HEK293 (cell line): ENCODE data around the gene KLRD1.

Source experiments
- CTCF ChIA-PET: fragments of 350-600 bp; formaldehyde crosslinking; extraction: SDS; loops from one replicate; lab custom pipeline; 2021; ENCODE audit warnings: antibody characterized with exemption; lab: Yijun Ruan, JAX
- POLR2A ChIA-PET: fragments of 300-600 bp; formaldehyde crosslinking; extraction: SDS; loops from one replicate; lab custom pipeline; 2020; ENCODE audit warnings: antibody characterized with exemption, inconsistent platforms; lab: Yijun Ruan, JAX
- H3K27ac ChIP-seq: fragments of 200-500 bp; sonication (Bioruptor generic); 2 replicates; pipeline ENCODE4 v1.5.1; 2014; ENCODE audit warnings: low read depth, low read length, control low read depth, inconsistent platforms; ENCODE audit errors: extremely low read depth
- H3K36me3 ChIP-seq, 2 experiments: fragments of 200-500 bp in 1 of 2; sonication (Bioruptor generic) in 1 of 2; 1 replicate in 1 of 2; 2 replicates in 1 of 2; pipeline ENCODE4 v1.5.1; 2014 to 2017; ENCODE audit warnings: inconsistent platforms in 2 of 2, low read length in 2 of 2; ENCODE audit not compliant: control insufficient read depth in 2 of 2, insufficient read depth in 1 of 2
- H3K4me1 ChIP-seq: fragments of 200-500 bp; sonication (Bioruptor generic); 2 replicates; pipeline ENCODE4 v1.5.1; 2014; ENCODE audit warnings: mild to moderate bottlenecking, low read length, inconsistent platforms; ENCODE audit not compliant: control insufficient read depth, insufficient read depth
- H3K4me3 ChIP-seq: 2 replicates; pipeline ENCODE4 v1.5.1; 2011; ENCODE audit warnings: low read depth, mild to moderate bottlenecking, control low read depth, low read length, moderate library complexity
- H3K9me3 ChIP-seq: fragments of 200-500 bp; sonication (Bioruptor generic); 2 replicates; pipeline ENCODE4 v1.5.1; 2014; ENCODE audit warnings: low read depth, low read length, inconsistent platforms; ENCODE audit not compliant: control insufficient read depth, insufficient read depth
- GLIS2 ChIP-seq: fragments of 450-650 bp; formaldehyde crosslinking; IDR thresholded peaks from 2 replicates; pipeline ENCODE4 v1.5.1; 2016; ENCODE audit warnings: missing biosample characterization, missing genetic modification characterization
- KLF1 ChIP-seq: fragments of 450-650 bp; formaldehyde crosslinking; IDR thresholded peaks from 2 replicates; pipeline ENCODE4 v1.5.1; 2016; ENCODE audit warnings: missing biosample characterization, missing genetic modification characterization
- PRDM2 ChIP-seq: fragments of 450-650 bp; formaldehyde crosslinking; IDR thresholded peaks from 2 replicates; pipeline ENCODE4 v1.5.1; 2016; ENCODE audit warnings: missing biosample characterization, missing genetic modification characterization, borderline replicate concordance
- SP3 ChIP-seq: fragments of 450-650 bp; formaldehyde crosslinking; IDR thresholded peaks from 2 replicates; pipeline ENCODE4 v1.5.1; 2016; ENCODE audit warnings: missing biosample characterization, missing genetic modification characterization
- TCF7L2 ChIP-seq: IDR thresholded peaks from 2 replicates; pipeline ENCODE4 v1.6.1; 2011; ENCODE audit warnings: low read depth, mild to moderate bottlenecking, inconsistent platforms, low read length, moderate library complexity, borderline replicate concordance
- YY1 ChIP-seq: fragments of 450-650 bp; formaldehyde crosslinking; IDR thresholded peaks from 2 replicates; pipeline ENCODE4 v1.5.1; 2018; ENCODE audit warnings: missing biosample characterization, missing genetic modification characterization
- ZBTB21 ChIP-seq: fragments of 450-650 bp; formaldehyde crosslinking; IDR thresholded peaks from 2 replicates; pipeline ENCODE4 v1.5.1; 2017; ENCODE audit warnings: missing biosample characterization, missing genetic modification characterization
- ZBTB48 ChIP-seq: fragments of 450-650 bp; formaldehyde crosslinking; IDR thresholded peaks from 2 replicates; pipeline ENCODE4 v1.5.1; 2016; ENCODE audit warnings: missing biosample characterization, missing genetic modification characterization
- ZNF155 ChIP-seq: fragments of 450-650 bp; formaldehyde crosslinking; IDR thresholded peaks from 2 replicates; pipeline ENCODE4 v1.5.1; 2016; ENCODE audit warnings: missing biosample characterization, missing genetic modification characterization
- ZNF175 ChIP-seq: fragments of 450-650 bp; formaldehyde crosslinking; IDR thresholded peaks from 2 replicates; pipeline ENCODE4 v1.5.1; 2016; ENCODE audit warnings: missing biosample characterization, missing genetic modification characterization
- ZNF324 ChIP-seq: fragments of 450-650 bp; formaldehyde crosslinking; IDR thresholded peaks from 2 replicates; pipeline ENCODE4 v1.5.1; 2016; ENCODE audit warnings: missing biosample characterization, missing genetic modification characterization
- ZNF341 ChIP-seq: fragments of 450-650 bp; formaldehyde crosslinking; IDR thresholded peaks from 2 replicates; pipeline ENCODE4; 2016; ENCODE audit warnings: low read depth, missing biosample characterization, missing genetic modification characterization
- ZNF518A ChIP-seq: fragments of 450-650 bp; formaldehyde crosslinking; conservative IDR thresholded peaks from 2 replicates; pipeline ENCODE4 v1.5.1; 2016; ENCODE audit warnings: low read depth, missing biosample characterization, missing genetic modification characterization
- ZNF549 ChIP-seq: fragments of 450-650 bp; IDR thresholded peaks from 2 replicates; pipeline ENCODE4 v1.5.1; 2018; ENCODE audit warnings: missing biosample characterization, missing genetic modification characterization, mild to moderate bottlenecking, inconsistent platforms, moderate library complexity
- ZNF558 ChIP-seq: fragments of 450-650 bp; formaldehyde crosslinking; IDR thresholded peaks from 2 replicates; pipeline ENCODE4 v1.5.1; 2016; ENCODE audit warnings: missing biosample characterization, missing genetic modification characterization
- ZNF585B ChIP-seq: fragments of 450-650 bp; formaldehyde crosslinking; IDR thresholded peaks from 2 replicates; pipeline ENCODE4 v1.5.1; 2016; ENCODE audit warnings: missing biosample characterization, missing genetic modification characterization
- ZNF768 ChIP-seq: fragments of 450-650 bp; formaldehyde crosslinking; IDR thresholded peaks from 2 replicates; pipeline ENCODE4 v1.5.1; 2018; ENCODE audit warnings: missing biosample characterization, mild to moderate bottlenecking, missing genetic modification characterization
- ZNF837 ChIP-seq: fragments of 450-650 bp; formaldehyde crosslinking; IDR thresholded peaks from 2 replicates; pipeline ENCODE4 v1.5.1; 2016; ENCODE audit warnings: missing biosample characterization, missing genetic modification characterization
- TF ChIP-seq, protein P1 (sequence below): fragments of 450-650 bp; formaldehyde crosslinking; IDR thresholded peaks from 2 replicates; pipeline ENCODE4 v1.5.1; 2017; ENCODE audit warnings: missing biosample characterization, mild to moderate bottlenecking, missing genetic modification characterization, moderate library complexity
- TF ChIP-seq, protein P2 (sequence below): fragments of 450-650 bp; IDR thresholded peaks from 2 replicates; pipeline ENCODE4 v1.5.1; 2018; ENCODE audit warnings: missing biosample characterization, missing genetic modification characterization

Gene KLRD1

GRCh38 chr12:10354502-10354901 is 46.8 kb downstream of the KLRD1 start:
- TF ChIP-seq, protein P1, sequence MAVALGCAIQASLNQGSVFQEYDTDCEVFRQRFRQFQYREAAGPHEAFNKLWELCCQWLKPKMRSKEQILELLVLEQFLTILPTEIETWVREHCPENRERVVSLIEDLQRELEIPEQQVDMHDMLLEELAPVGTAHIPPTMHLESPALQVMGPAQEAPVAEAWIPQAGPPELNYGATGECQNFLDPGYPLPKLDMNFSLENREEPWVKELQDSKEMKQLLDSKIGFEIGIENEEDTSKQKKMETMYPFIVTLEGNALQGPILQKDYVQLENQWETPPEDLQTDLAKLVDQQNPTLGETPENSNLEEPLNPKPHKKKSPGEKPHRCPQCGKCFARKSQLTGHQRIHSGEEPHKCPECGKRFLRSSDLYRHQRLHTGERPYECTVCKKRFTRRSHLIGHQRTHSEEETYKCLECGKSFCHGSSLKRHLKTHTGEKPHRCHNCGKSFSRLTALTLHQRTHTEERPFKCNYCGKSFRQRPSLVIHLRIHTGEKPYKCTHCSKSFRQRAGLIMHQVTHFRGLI (tag by site-specific recombination): peak; percentile 74; the same call in 1 of the 2 replicates
- TF ChIP-seq ZBTB48 (tag by site-specific recombination) (peak; percentile 43; the same call in 1 of the 2 replicates), ZNF518A (tag by site-specific recombination) (no peak), ZNF585B (peak; percentile 23; the same call in 1 of the 2 replicates), ZNF341 (tag by site-specific recombination) (peak; percentile 48), ZNF324 (tag by site-specific recombination) (no peak)
- no peak overlapping the region for H3K27ac ChIP-seq
- H3K36me3 ChIP-seq: no peaks in the 10 kb centered on the region
- H3K4me1 ChIP-seq: peaks cover 2% of the 10 kb centered on the region; the same call in 1 of the 2 replicates
- H3K4me3 ChIP-seq: no peak overlapping the region
- POLR2A ChIA-PET: no interaction called here
- CTCF ChIA-PET: no interaction called here
- no peaks in the 10 kb centered on the region for H3K9me3 ChIP-seq

DNA sequence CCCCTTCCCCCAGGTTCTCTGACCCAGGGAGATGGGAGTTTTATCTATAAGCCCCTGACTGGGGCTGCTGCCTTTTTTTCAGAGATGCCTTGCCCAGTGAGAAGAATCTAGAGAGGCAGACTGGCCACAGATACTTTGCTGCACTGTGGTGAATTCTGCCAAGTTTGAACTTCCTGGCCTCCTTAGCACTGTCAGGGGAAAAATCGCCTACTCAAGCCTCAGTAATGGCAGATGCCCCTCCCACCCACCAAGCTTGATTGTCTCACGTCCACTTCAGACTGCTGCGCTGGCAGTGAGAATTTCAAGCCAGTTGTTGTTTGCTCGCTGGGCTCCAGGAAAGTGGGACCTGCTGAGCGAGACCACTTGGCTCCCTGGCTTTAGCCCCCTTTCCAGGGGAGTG is 50.5 kb downstream of the KLRD1 start:
- H3K4me1 ChIP-seq: peaks cover 16% of the 10 kb centered on the region
- H3K9me3 ChIP-seq: no peaks in the 10 kb centered on the region
- TF ChIP-seq ZNF558 (tag by site-specific recombination) (no peak), TCF7L2 (no peak), PRDM2 (tag by site-specific recombination) (no peak), YY1 (no peak), SP3 (no peak), ZNF549 (tag by site-specific recombination) (no peak), ZNF175 (tag by site-specific recombination) (no peak), ZNF768 (tag by site-specific recombination) (no peak), ZNF155 (no peak), KLF1 (no peak), ZBTB21 (no peak), ZNF837 (no peak), GLIS2 (no peak)
- TF ChIP-seq, protein P2, sequence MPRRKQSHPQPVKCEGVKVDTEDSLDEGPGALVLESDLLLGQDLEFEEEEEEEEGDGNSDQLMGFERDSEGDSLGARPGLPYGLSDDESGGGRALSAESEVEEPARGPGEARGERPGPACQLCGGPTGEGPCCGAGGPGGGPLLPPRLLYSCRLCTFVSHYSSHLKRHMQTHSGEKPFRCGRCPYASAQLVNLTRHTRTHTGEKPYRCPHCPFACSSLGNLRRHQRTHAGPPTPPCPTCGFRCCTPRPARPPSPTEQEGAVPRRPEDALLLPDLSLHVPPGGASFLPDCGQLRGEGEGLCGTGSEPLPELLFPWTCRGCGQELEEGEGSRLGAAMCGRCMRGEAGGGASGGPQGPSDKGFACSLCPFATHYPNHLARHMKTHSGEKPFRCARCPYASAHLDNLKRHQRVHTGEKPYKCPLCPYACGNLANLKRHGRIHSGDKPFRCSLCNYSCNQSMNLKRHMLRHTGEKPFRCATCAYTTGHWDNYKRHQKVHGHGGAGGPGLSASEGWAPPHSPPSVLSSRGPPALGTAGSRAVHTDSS (tag by site-specific recombination): no peak
- TF ChIP-seq, protein P1 (tag by site-specific recombination): no peak
- no peaks in the 10 kb centered on the region for H3K36me3 ChIP-seq
- ChIA-PET CTCF (no interaction called here), POLR2A (no interaction called here)
- no peak overlapping the region for H3K4me3 ChIP-seq
- no peak overlapping the region for H3K27ac ChIP-seq
